GM12878 (cell line): Measurements from ENCODE around the gene DDX50. TPM values are rescaled to one million over a fixed set of nuclear protein-coding genes. Genes with fewer than 3 reads are reported as not detected.
A peak's percentile ranks its signal among the peaks of the same experiment; 100 is the strongest.

Experiments
- ASH2L ChIP-seq: fragments of 300-600, 200-600 bp; sonication (generic); IDR thresholded peaks from 2 replicates; pipeline ENCODE4 v1.6.1; 2017; ENCODE audit warnings: low read depth, mild to moderate bottlenecking, borderline replicate concordance
- EED ChIP-seq: sonication (generic); IDR thresholded peaks from 2 replicates; pipeline ENCODE4 v1.6.1; 2016; ENCODE audit warnings: antibody characterized with exemption, low read depth
- GATAD2B ChIP-seq: fragments of 450-650 bp; conservative IDR thresholded peaks from 2 replicates; pipeline ENCODE4 v1.6.1; 2017; ENCODE audit warnings: low read depth, mild to moderate bottlenecking, moderate library complexity
- IKZF2 ChIP-seq, 2 experiments: fragments of 450-650 bp; IDR thresholded peaks; 2 replicates each; pipeline ENCODE4 v1.6.1; 2017; ENCODE audit warnings: mild to moderate bottlenecking in 2 of 2, moderate library complexity in 2 of 2
- MYB ChIP-seq: fragments of 150-350 bp; IDR thresholded peaks from 2 replicates; pipeline ENCODE4 v1.6.1; 2014; ENCODE audit warnings: mild to moderate bottlenecking, low read depth, low read length, borderline replicate concordance
- NFXL1 ChIP-seq: fragments of 450-650 bp; IDR thresholded peaks from 2 replicates; pipeline ENCODE4 v1.6.1; 2017; ENCODE audit warnings: antibody characterized with exemption, mild to moderate bottlenecking, borderline replicate concordance
- NFYB ChIP-seq: IDR thresholded peaks from 2 replicates; pipeline ENCODE4 v1.6.1; 2011; ENCODE audit warnings: low read depth, mild to moderate bottlenecking, low read length, improper control_type of control experiment, moderate library complexity; ENCODE audit not compliant: insufficient read depth
- NRF1 ChIP-seq: conservative IDR thresholded peaks from 2 replicates; pipeline ENCODE4 v1.6.1; 2011; ENCODE audit warnings: mild to moderate bottlenecking, low read depth, low read length, improper control_type of control experiment
- POLR2AphosphoS2 ChIP-seq: IDR thresholded peaks from 2 replicates; pipeline ENCODE4 v1.6.1; 2011; ENCODE audit warnings: low read depth, mild to moderate bottlenecking, low read length, improper control_type of control experiment, moderate library complexity
- SIN3A ChIP-seq: IDR thresholded peaks from 2 replicates; pipeline ENCODE4 v1.6.1; 2012; ENCODE audit warnings: low read depth, low read length, improper control_type of control experiment
- TARDBP ChIP-seq: IDR thresholded peaks from 2 replicates; pipeline ENCODE4 v1.6.1; 2016; ENCODE audit warnings: borderline replicate concordance
- TCF7 ChIP-seq: IDR thresholded peaks from 2 replicates; pipeline ENCODE4 v1.6.1; 2014; ENCODE audit warnings: antibody characterized with exemption, borderline replicate concordance
- ZBED1 ChIP-seq: IDR thresholded peaks from 2 replicates; pipeline ENCODE4 v1.6.1; 2016; ENCODE audit warnings: borderline replicate concordance
- ZNF24 ChIP-seq: fragments of 450-650 bp; IDR thresholded peaks from 2 replicates; pipeline ENCODE4 v1.6.1; 2017; ENCODE audit warnings: antibody characterized with exemption, mild to moderate bottlenecking
- polyA plus RNA-seq, 11 experiments: library from polyadenylated mRNA; depleted of rRNA in 4 of 11; unstranded in 6 of 11; stranded (reverse) in 5 of 11; fragments of >200 nt; fragmentation: Nextera tagmentation in 4 of 11; fragmentation: Illumina TruSeq in 1 of 11; extraction: Ambion mirVana in 4 of 11; extraction: Trizol in 1 of 11; gene quantifications; 1 replicate in 1 of 11; 2 replicates in 10 of 11; pipeline versions ENCODE4 v1.2.1 to v1.2.3, GENCODE V29; 2011 to 2016; ENCODE audit warnings: inconsistent platforms in 2 of 11, missing spikeins in 2 of 11, low read depth in 1 of 11
- total RNA-seq, 4 experiments: library from RNA; depleted of rRNA in 3 of 4; stranded (reverse); fragments of >200 nt in 3 of 4; fragmentation: Illumina TruSeq in 1 of 4; extraction: Trizol in 1 of 4; gene quantifications; 2 replicates each; pipeline versions ENCODE4 v1.2.1 to v1.2.3, GENCODE V29; 2013 to 2021
- TF ChIP-seq, protein P1 (sequence below): fragments of 450-650 bp; IDR thresholded peaks from 2 replicates; pipeline ENCODE4 v1.6.1; 2017; ENCODE audit warnings: mild to moderate bottlenecking, moderate library complexity
- TF ChIP-seq, protein P2 (sequence below): fragments of 450-650 bp; formaldehyde crosslinking; IDR thresholded peaks from 2 replicates; pipeline ENCODE4 v1.4.0; 2022; ENCODE audit warnings: mild to moderate bottlenecking, moderate library complexity
- TF ChIP-seq, protein P3 (sequence below): fragments of 450-650 bp; formaldehyde crosslinking; IDR thresholded peaks from 2 replicates; pipeline ENCODE4 v1.4.0; 2020; ENCODE audit warnings: mild to moderate bottlenecking, moderate library complexity
- TF ChIP-seq, protein P4 (sequence below): IDR thresholded peaks from 2 replicates; pipeline ENCODE4 v1.6.1; 2012; ENCODE audit warnings: low read length, inconsistent platforms

DDX50 gene
- total and polyA plus RNA-seq, 10 of the 15 experiments (the other 5 are each of a cell fraction or from before 2014, with no cell fraction given), result 24.9 to 52.0 (median 36.8) TPM

DNA sequence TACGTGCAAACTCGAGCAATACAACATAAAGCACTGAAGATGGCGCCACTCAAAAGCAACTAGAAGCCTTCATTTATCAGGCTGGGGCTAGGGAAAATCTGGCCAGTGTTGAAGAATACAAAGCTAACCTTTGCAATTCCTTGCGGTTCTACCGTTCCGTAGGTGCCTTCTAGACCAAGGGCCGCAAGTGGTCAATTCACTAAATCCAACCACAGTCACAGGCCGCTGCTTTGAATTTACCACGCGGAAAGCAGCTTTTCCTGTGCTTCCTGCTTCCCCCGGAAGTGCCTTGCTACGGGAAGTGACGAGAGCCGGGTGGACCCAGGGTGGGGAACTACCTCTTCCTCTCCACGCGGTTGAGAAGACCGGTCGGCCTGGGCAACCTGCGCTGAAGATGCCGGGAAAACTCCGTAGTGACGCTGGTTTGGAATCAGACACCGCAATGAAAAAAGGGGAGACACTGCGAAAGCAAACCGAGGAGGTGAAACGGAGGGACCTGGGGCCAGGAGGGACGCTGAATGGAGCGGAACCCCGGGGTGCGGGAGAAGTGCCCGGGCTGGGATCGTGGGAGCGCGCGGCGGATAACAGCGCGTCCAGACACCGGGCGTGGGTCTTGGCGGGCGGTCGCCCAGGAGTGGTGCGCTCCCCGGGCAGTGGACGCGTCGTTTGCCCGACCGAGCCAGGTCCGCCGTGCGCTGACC, 54.9 kb downstream of the DDX50 start, which contains the start of gene DDX21 (continued):
- TF ChIP-seq, protein P1, sequence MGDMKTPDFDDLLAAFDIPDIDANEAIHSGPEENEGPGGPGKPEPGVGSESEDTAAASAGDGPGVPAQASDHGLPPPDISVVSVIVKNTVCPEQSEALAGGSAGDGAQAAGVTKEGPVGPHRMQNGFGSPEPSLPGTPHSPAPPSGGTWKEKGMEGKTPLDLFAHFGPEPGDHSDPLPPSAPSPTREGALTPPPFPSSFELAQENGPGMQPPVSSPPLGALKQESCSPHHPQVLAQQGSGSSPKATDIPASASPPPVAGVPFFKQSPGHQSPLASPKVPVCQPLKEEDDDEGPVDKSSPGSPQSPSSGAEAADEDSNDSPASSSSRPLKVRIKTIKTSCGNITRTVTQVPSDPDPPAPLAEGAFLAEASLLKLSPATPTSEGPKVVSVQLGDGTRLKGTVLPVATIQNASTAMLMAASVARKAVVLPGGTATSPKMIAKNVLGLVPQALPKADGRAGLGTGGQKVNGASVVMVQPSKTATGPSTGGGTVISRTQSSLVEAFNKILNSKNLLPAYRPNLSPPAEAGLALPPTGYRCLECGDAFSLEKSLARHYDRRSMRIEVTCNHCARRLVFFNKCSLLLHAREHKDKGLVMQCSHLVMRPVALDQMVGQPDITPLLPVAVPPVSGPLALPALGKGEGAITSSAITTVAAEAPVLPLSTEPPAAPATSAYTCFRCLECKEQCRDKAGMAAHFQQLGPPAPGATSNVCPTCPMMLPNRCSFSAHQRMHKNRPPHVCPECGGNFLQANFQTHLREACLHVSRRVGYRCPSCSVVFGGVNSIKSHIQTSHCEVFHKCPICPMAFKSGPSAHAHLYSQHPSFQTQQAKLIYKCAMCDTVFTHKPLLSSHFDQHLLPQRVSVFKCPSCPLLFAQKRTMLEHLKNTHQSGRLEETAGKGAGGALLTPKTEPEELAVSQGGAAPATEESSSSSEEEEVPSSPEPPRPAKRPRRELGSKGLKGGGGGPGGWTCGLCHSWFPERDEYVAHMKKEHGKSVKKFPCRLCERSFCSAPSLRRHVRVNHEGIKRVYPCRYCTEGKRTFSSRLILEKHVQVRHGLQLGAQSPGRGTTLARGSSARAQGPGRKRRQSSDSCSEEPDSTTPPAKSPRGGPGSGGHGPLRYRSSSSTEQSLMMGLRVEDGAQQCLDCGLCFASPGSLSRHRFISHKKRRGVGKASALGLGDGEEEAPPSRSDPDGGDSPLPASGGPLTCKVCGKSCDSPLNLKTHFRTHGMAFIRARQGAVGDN, result peak; percentile 83
- TF ChIP-seq ZNF24 (no peak), TCF7 (no peak), ASH2L (no peak), SIN3A (peak; percentile 96), POLR2AphosphoS2 (no peak), ZBED1 (peak; percentile 53; the same call in 1 of the 2 replicates), NFXL1 (no peak), IKZF2 (IDR thresholded peaks at IDR 0.05) (peak in 1 of 2 experiments; percentile 41; a peak in 1 of 4 replicates), MYB (no peak), NRF1 (no peak), NFYB (no peak), EED (0 out of 2 replicates have a peak, but pooled peaks have one; percentile 14), GATAD2B (peak; percentile 54; the same call in 1 of the 2 replicates), TARDBP (no peak; the same call in 1 of the 2 replicates)
- TF ChIP-seq, protein P2, sequence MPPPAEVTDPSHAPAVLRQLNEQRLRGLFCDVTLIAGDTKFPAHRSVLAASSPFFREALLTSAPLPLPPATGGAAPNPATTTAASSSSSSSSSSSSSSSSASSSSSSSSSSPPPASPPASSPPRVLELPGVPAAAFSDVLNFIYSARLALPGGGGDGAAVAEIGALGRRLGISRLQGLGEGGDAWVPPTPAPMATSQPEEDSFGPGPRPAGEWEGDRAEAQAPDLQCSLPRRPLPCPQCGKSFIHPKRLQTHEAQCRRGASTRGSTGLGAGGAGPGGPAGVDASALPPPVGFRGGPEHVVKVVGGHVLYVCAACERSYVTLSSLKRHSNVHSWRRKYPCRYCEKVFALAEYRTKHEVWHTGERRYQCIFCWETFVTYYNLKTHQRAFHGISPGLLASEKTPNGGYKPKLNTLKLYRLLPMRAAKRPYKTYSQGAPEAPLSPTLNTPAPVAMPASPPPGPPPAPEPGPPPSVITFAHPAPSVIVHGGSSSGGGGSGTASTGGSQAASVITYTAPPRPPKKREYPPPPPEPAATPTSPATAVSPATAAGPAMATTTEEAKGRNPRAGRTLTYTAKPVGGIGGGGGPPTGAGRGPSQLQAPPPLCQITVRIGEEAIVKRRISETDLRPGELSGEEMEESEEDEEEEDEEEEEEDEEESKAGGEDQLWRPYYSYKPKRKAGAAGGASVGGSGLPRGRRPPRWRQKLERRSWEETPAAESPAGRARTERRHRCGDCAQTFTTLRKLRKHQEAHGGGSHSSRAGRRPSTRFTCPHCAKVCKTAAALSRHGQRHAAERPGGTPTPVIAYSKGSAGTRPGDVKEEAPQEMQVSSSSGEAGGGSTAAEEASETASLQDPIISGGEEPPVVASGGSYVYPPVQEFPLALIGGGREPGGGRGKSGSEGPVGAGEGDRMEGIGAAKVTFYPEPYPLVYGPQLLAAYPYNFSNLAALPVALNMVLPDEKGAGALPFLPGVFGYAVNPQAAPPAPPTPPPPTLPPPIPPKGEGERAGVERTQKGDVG (CRISPR knock-in tag), result no peak
- TF ChIP-seq, protein P3, sequence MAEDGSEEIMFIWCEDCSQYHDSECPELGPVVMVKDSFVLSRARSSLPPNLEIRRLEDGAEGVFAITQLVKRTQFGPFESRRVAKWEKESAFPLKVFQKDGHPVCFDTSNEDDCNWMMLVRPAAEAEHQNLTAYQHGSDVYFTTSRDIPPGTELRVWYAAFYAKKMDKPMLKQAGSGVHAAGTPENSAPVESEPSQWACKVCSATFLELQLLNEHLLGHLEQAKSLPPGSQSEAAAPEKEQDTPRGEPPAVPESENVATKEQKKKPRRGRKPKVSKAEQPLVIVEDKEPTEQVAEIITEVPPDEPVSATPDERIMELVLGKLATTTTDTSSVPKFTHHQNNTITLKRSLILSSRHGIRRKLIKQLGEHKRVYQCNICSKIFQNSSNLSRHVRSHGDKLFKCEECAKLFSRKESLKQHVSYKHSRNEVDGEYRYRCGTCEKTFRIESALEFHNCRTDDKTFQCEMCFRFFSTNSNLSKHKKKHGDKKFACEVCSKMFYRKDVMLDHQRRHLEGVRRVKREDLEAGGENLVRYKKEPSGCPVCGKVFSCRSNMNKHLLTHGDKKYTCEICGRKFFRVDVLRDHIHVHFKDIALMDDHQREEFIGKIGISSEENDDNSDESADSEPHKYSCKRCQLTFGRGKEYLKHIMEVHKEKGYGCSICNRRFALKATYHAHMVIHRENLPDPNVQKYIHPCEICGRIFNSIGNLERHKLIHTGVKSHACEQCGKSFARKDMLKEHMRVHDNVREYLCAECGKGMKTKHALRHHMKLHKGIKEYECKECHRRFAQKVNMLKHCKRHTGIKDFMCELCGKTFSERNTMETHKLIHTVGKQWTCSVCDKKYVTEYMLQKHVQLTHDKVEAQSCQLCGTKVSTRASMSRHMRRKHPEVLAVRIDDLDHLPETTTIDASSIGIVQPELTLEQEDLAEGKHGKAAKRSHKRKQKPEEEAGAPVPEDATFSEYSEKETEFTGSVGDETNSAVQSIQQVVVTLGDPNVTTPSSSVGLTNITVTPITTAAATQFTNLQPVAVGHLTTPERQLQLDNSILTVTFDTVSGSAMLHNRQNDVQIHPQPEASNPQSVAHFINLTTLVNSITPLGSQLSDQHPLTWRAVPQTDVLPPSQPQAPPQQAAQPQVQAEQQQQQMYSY (CRISPR knock-in tag), result no peak
- TF ChIP-seq, protein P4, sequence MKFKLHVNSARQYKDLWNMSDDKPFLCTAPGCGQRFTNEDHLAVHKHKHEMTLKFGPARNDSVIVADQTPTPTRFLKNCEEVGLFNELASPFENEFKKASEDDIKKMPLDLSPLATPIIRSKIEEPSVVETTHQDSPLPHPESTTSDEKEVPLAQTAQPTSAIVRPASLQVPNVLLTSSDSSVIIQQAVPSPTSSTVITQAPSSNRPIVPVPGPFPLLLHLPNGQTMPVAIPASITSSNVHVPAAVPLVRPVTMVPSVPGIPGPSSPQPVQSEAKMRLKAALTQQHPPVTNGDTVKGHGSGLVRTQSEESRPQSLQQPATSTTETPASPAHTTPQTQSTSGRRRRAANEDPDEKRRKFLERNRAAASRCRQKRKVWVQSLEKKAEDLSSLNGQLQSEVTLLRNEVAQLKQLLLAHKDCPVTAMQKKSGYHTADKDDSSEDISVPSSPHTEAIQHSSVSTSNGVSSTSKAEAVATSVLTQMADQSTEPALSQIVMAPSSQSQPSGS, result peak; percentile 36; the same call in 1 of the 2 replicates
